Fibroblast of lung (primary cell): Measurements from ENCODE around the gene INHA.

ENCODE experiments used
- CTCF ChIP-seq, 2 donors: IDR thresholded peaks in 1 of 2; conservative IDR thresholded peaks in 1 of 2; 1 replicate in 1 of 2; 2 replicates in 1 of 2; pipeline ENCODE4 v1.5.1; 2011 to 2012; ENCODE audit warnings: low read length in 2 of 2, control low read depth in 1 of 2, inconsistent platforms in 1 of 2, low read depth in 1 of 2, mild to moderate bottlenecking in 1 of 2
- EZH2 ChIP-seq: IDR thresholded peaks from 2 replicates; pipeline ENCODE4 v1.5.1; 2012; ENCODE audit warnings: low read length, control low read depth, mild to moderate bottlenecking; ENCODE audit errors: missing control alignments

- TF ChIP-seq CTCF (conservative IDR thresholded peaks at IDR 0.05 in 1 of 2, IDR thresholded peaks at IDR 0.05 in 1 of 2; ENCODE audit: low read depth in 1 of 2, low read length in 2 of 2), result no peak
- no peak for TF ChIP-seq EZH2
These were observed 33.5 kb downstream of the INHA start for GRCh38 chr2:219605607-219605954.
